T-helper 1 cell treated with Interleukin-12 subunit alpha and Interleukin-12 subunit beta and Interleukin-4 antibody, amounts not matched to agents 30 μg/mL and 1 μg/mL, for 36 hours (primary cell): ENCODE results near the gene MYCBP2.

Source experiments
- H3K27ac Mint-ChIP-seq: one replicate; pipeline ENCODE4 v1.8.0; 2021; ENCODE audit warnings: mild to moderate bottlenecking, mixed read lengths
- H3K27me3 Mint-ChIP-seq: one replicate; pipeline ENCODE4 v1.8.0; 2021; ENCODE audit warnings: low read depth, mixed read lengths
- H3K36me3 Mint-ChIP-seq: one replicate; pipeline ENCODE4 v1.8.0; 2021; ENCODE audit warnings: low read depth, mixed read lengths
- H3K4me1 Mint-ChIP-seq: one replicate; pipeline ENCODE4 v1.8.0; 2021; ENCODE audit warnings: low read depth, mixed read lengths
- H3K4me3 Mint-ChIP-seq: one replicate; pipeline ENCODE4 v1.8.0; 2021; ENCODE audit warnings: mild to moderate bottlenecking, moderate library complexity, mixed read lengths
- H3K9me3 Mint-ChIP-seq: one replicate; pipeline ENCODE4 v1.8.0; 2021; ENCODE audit warnings: mixed read lengths

MYCBP2 gene

DNA sequence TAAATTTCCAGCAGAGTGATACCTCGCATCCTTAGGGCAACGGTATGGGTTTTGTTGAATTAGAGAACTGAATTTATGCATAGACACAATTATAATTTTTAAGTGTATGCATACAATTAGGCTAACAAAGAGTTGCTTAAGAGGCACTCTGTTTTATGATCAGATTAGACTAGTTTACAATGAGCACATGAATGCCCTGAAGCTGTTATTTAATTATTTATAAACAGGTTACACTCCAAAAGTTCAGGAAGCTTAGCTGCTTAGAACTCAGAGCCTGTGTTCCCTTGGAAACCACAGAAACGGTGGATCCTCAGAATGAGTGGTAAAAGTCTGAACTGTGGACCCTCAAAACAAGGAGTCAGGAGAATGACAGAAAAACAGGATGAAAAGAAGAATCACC lies 227.5 kb downstream of the MYCBP2 start:
- Mint-ChIP-seq H3K4me1 (no peaks in the 10 kb centered on the region), H3K9me3 (no peaks in the 10 kb centered on the region), H3K27me3 (no peaks in the 10 kb centered on the region), H3K4me3 (no peak overlapping the region), H3K27ac (no peak overlapping the region), H3K36me3 (peaks cover 29% of the 10 kb centered on the region)

GRCh38 chr13:77095288-77095687 lies 231.6 kb downstream of the MYCBP2 start:
- no peak overlapping the region for H3K4me3 Mint-ChIP-seq
- no peaks in the 10 kb centered on the region for H3K4me1 Mint-ChIP-seq
- H3K9me3 Mint-ChIP-seq, result no peaks in the 10 kb centered on the region
- H3K27me3 Mint-ChIP-seq, result no peaks in the 10 kb centered on the region
- H3K27ac Mint-ChIP-seq, result no peak overlapping the region
- H3K36me3 Mint-ChIP-seq, result peaks cover 44% of the 10 kb centered on the region

DNA sequence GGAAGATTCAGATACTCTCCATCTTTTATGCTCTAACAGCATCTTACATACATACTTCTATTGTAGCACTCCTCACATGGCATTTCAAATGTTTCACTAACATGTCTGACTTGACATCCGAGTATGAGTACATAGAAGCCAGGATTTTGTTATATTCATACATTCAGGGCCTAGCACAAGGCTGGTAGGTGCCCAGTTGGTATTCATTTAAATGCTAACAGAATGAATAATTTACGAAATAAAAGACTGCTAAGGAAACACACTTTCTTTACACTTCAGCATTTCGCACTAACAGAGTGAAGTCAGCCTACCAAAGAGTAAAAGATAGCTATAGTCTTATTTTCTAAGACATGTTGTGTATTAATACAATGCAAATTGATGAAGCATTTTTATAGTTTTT lies 232.1 kb downstream of the MYCBP2 start:
- Mint-ChIP-seq H3K9me3 (no peaks in the 10 kb centered on the region), H3K27me3 (no peaks in the 10 kb centered on the region), H3K4me3 (no peak overlapping the region), H3K36me3 (peaks cover 42% of the 10 kb centered on the region), H3K4me1 (no peaks in the 10 kb centered on the region), H3K27ac (no peak overlapping the region)

DNA sequence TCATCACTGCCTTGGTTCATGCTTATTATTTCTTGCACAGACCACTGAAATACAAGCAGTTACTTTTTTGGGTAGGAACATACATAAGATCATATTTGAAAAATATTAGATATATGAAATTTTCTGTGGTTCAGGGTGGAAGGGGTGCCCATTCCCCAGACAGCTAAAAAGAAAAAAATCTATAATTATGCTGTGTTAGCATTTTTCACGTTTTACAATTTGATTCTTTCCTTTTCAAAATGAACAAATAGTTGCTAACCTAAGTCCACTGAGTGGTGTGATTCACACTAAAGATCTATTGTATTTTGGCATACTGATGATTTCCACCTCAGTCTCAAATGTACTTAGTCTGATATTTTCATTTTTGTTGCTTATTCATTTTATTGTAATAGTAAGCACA lies 233.2 kb downstream of the MYCBP2 start:
- Mint-ChIP-seq H3K9me3 (no peaks in the 10 kb centered on the region), H3K4me3 (no peak overlapping the region), H3K27ac (no peak overlapping the region), H3K4me1 (no peaks in the 10 kb centered on the region), H3K27me3 (no peaks in the 10 kb centered on the region), H3K36me3 (peaks cover 46% of the 10 kb centered on the region)

DNA sequence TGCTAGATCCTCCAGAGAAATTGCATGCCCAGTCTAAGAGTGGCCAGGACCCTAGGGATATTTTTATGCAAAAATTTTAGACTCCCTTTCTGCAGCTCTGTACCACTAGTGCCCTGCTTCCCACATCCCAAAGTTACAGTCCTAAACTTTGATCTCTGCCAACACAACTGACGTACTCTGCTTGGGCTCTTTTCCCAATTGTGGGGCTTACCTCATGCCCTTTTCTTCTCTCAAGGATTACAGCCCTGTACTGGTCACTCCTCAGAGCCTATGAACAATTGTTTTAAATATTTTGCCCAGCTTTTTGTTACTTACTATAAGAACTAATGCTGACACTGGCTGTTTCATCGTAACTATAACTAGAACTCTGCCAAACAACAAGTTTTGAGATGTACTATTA lies 242.1 kb downstream of the MYCBP2 start:
- H3K27me3 Mint-ChIP-seq, result no peaks in the 10 kb centered on the region
- H3K27ac Mint-ChIP-seq, result no peak overlapping the region

DNA sequence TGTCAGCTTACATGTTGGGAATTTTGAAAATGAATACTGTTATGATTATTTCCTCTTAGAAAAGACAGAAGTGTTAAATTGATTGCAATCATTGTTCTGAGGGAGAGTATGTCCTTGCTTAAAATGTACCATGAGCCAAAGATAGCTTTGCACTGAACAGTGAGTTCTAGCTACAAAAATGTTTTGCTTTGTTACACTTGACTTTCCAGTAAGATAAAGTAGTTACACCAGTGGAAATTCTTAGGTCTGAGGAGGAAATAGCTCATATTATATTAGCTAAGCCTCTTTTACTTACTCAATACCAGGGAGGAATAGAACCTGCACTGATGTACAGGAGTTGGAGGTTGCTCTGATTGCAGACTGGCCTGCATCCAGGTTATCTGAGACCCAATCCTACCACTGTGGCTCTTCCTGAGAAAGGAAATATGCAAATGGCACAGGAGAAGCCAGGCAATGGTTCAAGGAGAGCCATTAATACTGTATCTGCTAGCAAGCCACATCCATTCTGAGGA lies 246.9 kb downstream of the MYCBP2 start:
- no peak overlapping the region for H3K4me3 Mint-ChIP-seq
- no peaks in the 10 kb centered on the region for H3K27me3 Mint-ChIP-seq
- H3K4me1 Mint-ChIP-seq, result no peaks in the 10 kb centered on the region
- H3K9me3 Mint-ChIP-seq, result no peaks in the 10 kb centered on the region
- peaks cover 51% of the 10 kb centered on the region for H3K36me3 Mint-ChIP-seq
- H3K27ac Mint-ChIP-seq, result no peak overlapping the region

More for the DNA sequence above, 242.1 kb downstream of the MYCBP2 start:
- Mint-ChIP-seq H3K4me3 (no peak overlapping the region), H3K36me3 (peaks cover 55% of the 10 kb centered on the region), H3K9me3 (no peaks in the 10 kb centered on the region), H3K4me1 (no peaks in the 10 kb centered on the region)

- Mint-ChIP-seq H3K36me3 (peaks cover 31% of the 10 kb centered on the region), H3K9me3 (no peaks in the 10 kb centered on the region), H3K4me3 (no peak overlapping the region), H3K27ac (no peak overlapping the region), H3K4me1 (no peaks in the 10 kb centered on the region), H3K27me3 (no peaks in the 10 kb centered on the region)
These were observed 259.4 kb downstream of the MYCBP2 start for GRCh38 chr13:77067519-77067918.

DNA sequence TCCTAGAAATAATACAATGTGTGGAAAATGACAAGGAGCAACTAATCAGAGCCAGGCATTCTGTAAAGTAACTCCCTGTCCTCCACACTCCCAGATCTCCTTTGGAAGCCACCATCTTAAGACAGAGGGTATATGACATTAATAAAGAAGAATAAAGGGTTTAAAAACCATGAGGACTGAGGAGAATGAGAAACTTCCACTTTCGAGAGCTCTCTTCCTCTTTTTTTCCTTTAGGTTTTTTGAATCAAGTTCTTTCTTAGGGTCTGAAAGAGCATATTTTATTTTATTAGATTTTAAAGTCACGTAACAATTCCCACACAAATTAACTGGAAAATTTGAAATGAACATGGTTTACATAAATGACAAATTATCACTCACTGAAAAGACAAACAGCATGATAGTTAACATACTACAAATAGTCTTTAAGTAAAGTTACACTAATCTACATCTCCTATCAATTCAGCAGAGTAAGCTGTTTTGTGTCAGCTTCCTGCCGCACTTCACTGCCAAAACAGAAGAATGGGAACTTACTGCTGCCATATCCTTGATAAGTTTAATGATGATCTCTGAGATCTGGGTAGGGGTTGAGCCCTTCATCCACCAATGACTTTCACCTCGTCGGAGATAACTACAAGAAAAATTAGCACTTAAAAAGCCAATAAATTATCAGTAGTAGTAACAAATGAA lies 261.3 kb downstream of the MYCBP2 start:
- H3K36me3 Mint-ChIP-seq, result peaks cover 30% of the 10 kb centered on the region
- H3K9me3 Mint-ChIP-seq, result no peaks in the 10 kb centered on the region
- no peaks in the 10 kb centered on the region for H3K4me1 Mint-ChIP-seq
- no peak overlapping the region for H3K4me3 Mint-ChIP-seq
- H3K27ac Mint-ChIP-seq, result no peak overlapping the region
- no peaks in the 10 kb centered on the region for H3K27me3 Mint-ChIP-seq

DNA sequence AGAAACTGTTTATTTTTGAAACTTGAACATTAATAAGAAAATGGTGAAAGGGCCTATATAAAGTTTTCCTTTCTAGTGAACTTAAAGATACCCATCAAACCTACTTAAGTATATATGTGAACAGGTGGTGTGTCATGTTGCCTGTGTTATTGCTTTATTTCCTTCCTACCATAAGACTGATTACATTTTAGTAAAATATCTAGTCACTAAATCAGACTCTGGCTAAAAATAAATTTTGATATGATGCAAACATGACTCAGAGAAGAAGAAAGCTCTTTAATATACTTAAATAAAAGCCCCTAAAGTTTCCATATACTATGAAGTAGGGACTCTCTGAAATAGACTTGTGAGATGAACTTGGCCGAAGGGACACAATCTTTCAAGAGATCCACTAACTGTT lies 264.8 kb downstream of the MYCBP2 start:
- Mint-ChIP-seq H3K27me3 (no peaks in the 10 kb centered on the region), H3K4me1 (no peaks in the 10 kb centered on the region), H3K9me3 (no peaks in the 10 kb centered on the region), H3K36me3 (peaks cover 25% of the 10 kb centered on the region), H3K4me3 (no peak overlapping the region), H3K27ac (no peak overlapping the region)

GRCh38 chr13:77061362-77061761 lies 265.5 kb downstream of the MYCBP2 start:
- Mint-ChIP-seq H3K36me3 (peaks cover 30% of the 10 kb centered on the region), H3K27me3 (no peaks in the 10 kb centered on the region), H3K4me1 (no peaks in the 10 kb centered on the region), H3K4me3 (no peak overlapping the region), H3K27ac (no peak overlapping the region), H3K9me3 (no peaks in the 10 kb centered on the region)

GRCh38 chr13:77056886-77057285 lies 270.0 kb downstream of the MYCBP2 start:
- no peaks in the 10 kb centered on the region for H3K27me3 Mint-ChIP-seq
- H3K27ac Mint-ChIP-seq, result no peak overlapping the region
- H3K36me3 Mint-ChIP-seq, result peaks cover 29% of the 10 kb centered on the region

GRCh38 chr13:77056382-77056781 lies 270.5 kb downstream of the MYCBP2 start:
- H3K4me3 Mint-ChIP-seq, result no peak overlapping the region
- no peak overlapping the region for H3K27ac Mint-ChIP-seq
- H3K36me3 Mint-ChIP-seq, result peaks cover 28% of the 10 kb centered on the region
- H3K4me1 Mint-ChIP-seq, result no peaks in the 10 kb centered on the region
- no peaks in the 10 kb centered on the region for H3K27me3 Mint-ChIP-seq
- no peaks in the 10 kb centered on the region for H3K9me3 Mint-ChIP-seq

More at GRCh38 chr13:77056886-77057285, 270.0 kb downstream of the MYCBP2 start:
- no peak overlapping the region for H3K4me3 Mint-ChIP-seq
- no peaks in the 10 kb centered on the region for H3K4me1 Mint-ChIP-seq
- no peaks in the 10 kb centered on the region for H3K9me3 Mint-ChIP-seq

DNA sequence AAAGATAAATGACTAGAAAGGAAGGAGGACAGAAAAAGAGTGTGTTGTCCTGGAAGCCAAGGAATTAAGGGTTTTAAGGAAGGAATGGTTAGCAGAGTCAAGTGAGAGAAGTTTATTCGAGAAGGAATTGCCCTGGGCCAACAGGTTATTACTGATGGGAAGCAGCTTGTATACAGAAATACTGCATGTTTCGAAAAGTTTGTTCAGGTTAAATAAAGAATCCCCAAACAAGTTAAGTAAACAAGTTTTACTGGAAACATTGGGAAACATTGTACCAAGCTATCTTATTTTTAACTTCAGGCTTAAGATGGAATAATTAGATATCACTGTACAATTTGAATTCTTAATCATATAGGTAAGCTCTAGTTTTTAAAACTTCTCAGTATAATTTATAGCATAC lies 271.7 kb downstream of the MYCBP2 start:
- H3K36me3 Mint-ChIP-seq, result peaks cover 37% of the 10 kb centered on the region
- H3K27ac Mint-ChIP-seq, result no peak overlapping the region
- no peak overlapping the region for H3K4me3 Mint-ChIP-seq
- no peaks in the 10 kb centered on the region for H3K4me1 Mint-ChIP-seq
- no peaks in the 10 kb centered on the region for H3K9me3 Mint-ChIP-seq
- H3K27me3 Mint-ChIP-seq, result no peaks in the 10 kb centered on the region

GRCh38 chr13:77053192-77053591 lies 273.7 kb downstream of the MYCBP2 start:
- Mint-ChIP-seq H3K9me3 (no peaks in the 10 kb centered on the region), H3K4me1 (no peaks in the 10 kb centered on the region), H3K27ac (no peak overlapping the region), H3K36me3 (peaks cover 47% of the 10 kb centered on the region), H3K27me3 (no peaks in the 10 kb centered on the region), H3K4me3 (no peak overlapping the region)

DNA sequence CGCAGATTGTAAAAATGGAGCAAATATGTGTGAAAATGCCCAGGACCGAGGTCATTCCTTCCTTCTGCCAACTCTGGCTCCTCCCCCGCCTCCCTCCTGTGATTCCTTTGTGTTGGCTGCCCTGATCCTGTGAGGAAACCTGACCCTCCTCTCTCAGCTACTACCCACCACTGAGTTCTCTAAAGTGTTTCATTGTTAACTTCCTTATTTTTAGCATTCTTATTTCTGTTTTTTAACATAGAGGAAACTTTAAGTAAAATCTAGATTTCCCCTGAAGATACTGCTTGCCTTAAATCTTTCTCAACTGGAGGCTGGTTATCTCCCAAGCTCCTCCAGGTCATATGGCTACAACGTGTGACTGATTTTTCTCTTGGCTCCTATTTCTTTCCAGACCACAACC lies 278.2 kb downstream of the MYCBP2 start:
- H3K36me3 Mint-ChIP-seq, result peaks cover 49% of the 10 kb centered on the region

More for the DNA sequence above, 278.2 kb downstream of the MYCBP2 start:
- no peaks in the 10 kb centered on the region for H3K4me1 Mint-ChIP-seq
- no peak overlapping the region for H3K4me3 Mint-ChIP-seq
- no peak overlapping the region for H3K27ac Mint-ChIP-seq
- H3K9me3 Mint-ChIP-seq, result no peaks in the 10 kb centered on the region
- no peaks in the 10 kb centered on the region for H3K27me3 Mint-ChIP-seq
